HTERT RPE-1 (cell line): ENCODE measurements around the gene SLC24A3.

ENCODE experiments used
- in situ Hi-C: fragments of 300-500 bp; cut with MboI; formaldehyde crosslinking; loops from 4 replicates; pipeline ENCODE4 v1.14.3; 2020; ENCODE audit warnings: low sequenced_read_pairs

Gene SLC24A3

GRCh38 chr20:19236371-19237055 lies 24.1 kb downstream of the SLC24A3 start:
- in situ Hi-C loops, result no loop called here

GRCh38 chr20:19241440-19241839 lies 29.0 kb downstream of the SLC24A3 start:
- in situ Hi-C loops, result no loop called here

- in situ Hi-C loops, result no loop called here
Observed at GRCh38 chr20:19244291-19244690, 31.8 kb downstream of the SLC24A3 start.

GRCh38 chr20:19249106-19249879 lies 36.9 kb downstream of the SLC24A3 start:
- in situ Hi-C loops, result no loop called here

GRCh38 chr20:19250346-19250745 lies 37.9 kb downstream of the SLC24A3 start:
- in situ Hi-C loops, result no loop called here

GRCh38 chr20:19251506-19251905 lies 39.1 kb downstream of the SLC24A3 start:
- in situ Hi-C loops, result no loop called here

GRCh38 chr20:19251958-19252357 lies 39.5 kb downstream of the SLC24A3 start:
- in situ Hi-C loops, result no loop called here

GRCh38 chr20:19252451-19253120 lies 40.1 kb downstream of the SLC24A3 start:
- in situ Hi-C loops, result no loop called here

- in situ Hi-C loops, result no loop called here
Observed at GRCh38 chr20:19253316-19253715, 40.9 kb downstream of the SLC24A3 start.

GRCh38 chr20:19253916-19254820 lies 41.7 kb downstream of the SLC24A3 start:
- in situ Hi-C loops, result no loop called here

GRCh38 chr20:19254956-19255355 lies 42.5 kb downstream of the SLC24A3 start:
- in situ Hi-C loops, result no loop called here

GRCh38 chr20:19256085-19256484 lies 43.6 kb downstream of the SLC24A3 start:
- in situ Hi-C loops, result no loop called here

GRCh38 chr20:19256906-19257595 lies 44.6 kb downstream of the SLC24A3 start:
- in situ Hi-C loops, result no loop called here

- in situ Hi-C loops, result no loop called here
Observed at GRCh38 chr20:19257865-19258264, 45.4 kb downstream of the SLC24A3 start.

- in situ Hi-C loops, result no loop called here
Observed at GRCh38 chr20:19259141-19259591, 46.7 kb downstream of the SLC24A3 start.

GRCh38 chr20:19260412-19261090 lies 48.1 kb downstream of the SLC24A3 start:
- in situ Hi-C loops, result no loop called here

- in situ Hi-C loops, result no loop called here
Observed at GRCh38 chr20:19264191-19264590, 51.7 kb downstream of the SLC24A3 start.

GRCh38 chr20:19265646-19266374 lies 53.4 kb downstream of the SLC24A3 start:
- in situ Hi-C loops, result no loop called here

GRCh38 chr20:19268426-19268825 lies 56.0 kb downstream of the SLC24A3 start:
- in situ Hi-C loops, result no loop called here
